Measurements from ENCODE around the gene EIF5A. TPM values are rescaled to one million over a fixed set of nuclear protein-coding genes. Genes with fewer than 3 reads are reported as not detected.
A peak's percentile ranks its signal among the peaks of the same experiment; 100 is the strongest.

Gene EIF5A
- total and polyA plus RNA-seq, 9 of the 15 experiments (the other 6 are each of a cell fraction or from before 2014, with no cell fraction given), result 22.9 to 1,163 (median 772) TPM

DNA sequence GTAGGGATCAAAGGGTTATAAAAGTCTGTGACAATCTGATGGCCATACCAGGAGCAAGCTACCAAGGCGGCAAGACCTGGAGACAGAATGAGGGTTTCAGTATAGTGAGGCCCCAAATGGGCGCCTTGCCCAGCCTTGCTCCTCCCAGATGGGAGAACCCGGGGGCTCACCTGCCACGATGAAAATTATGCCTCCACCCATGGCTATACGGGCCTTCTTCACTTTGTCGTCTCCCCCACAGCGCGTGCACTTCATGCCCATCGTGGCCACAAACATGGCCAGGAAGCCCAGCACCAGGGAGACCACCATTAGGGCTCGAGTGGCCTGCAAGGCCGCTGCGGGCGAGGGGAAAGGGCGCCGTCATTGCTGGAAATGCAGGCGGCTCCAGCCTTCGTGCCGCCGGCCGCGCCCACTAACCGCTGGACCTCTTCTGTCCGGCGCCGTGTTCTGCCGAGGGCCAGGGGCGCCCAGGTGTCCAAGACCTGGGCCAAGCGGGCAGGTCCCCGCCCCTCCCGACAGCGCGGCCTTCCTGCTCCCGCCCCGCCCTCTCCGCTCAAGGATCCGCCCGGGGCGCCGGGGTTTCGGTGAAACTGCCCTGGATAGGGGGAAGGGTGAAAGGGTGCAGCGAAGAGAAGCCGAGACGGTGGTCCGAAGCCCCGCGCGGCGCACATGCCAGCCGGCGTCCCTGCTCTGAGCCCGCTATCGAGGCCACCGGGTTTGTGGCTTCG is 46.6 kb upstream of the EIF5A start (continued):
- TF ChIP-seq PCBP2 (IDR thresholded peaks at IDR 0.05; ENCODE audit: low read depth, low read length, poor library complexity, severe bottlenecking) (no peak), ZNF121 (CRISPR knock-in tag; conservative IDR thresholded peaks at IDR 0.05) (no peak), ATF7 (IDR thresholded peaks at IDR 0.05) (no peak), POLR2G (IDR thresholded peaks at IDR 0.05; ENCODE audit: low read depth, low read length) (peak; percentile 34), ZNF197 (CRISPR knock-in tag; IDR thresholded peaks at IDR 0.05; ENCODE audit: low read depth) (no peak), ELF4 (CRISPR knock-in tag; IDR thresholded peaks at IDR 0.05) (no peak), ARID1B (IDR thresholded peaks at IDR 0.05) (no peak), DNMT1 (IDR thresholded peaks at IDR 0.05) (no peak), MTA1 (IDR thresholded peaks at IDR 0.05; ENCODE audit: borderline replicate concordance) (no peak), TCF3 (CRISPR knock-in tag; IDR thresholded peaks at IDR 0.05) (no peak), PTRF (tag; IDR thresholded peaks at IDR 0.05) (no peak), POLR2A (conservative IDR thresholded peaks at IDR 0.05) (peak; percentile 35; the same call in 1 of the 2 replicates), NR4A1 (CRISPR knock-in tag; IDR thresholded peaks at IDR 0.05) (no peak), NR4A1 (tag; IDR thresholded peaks at IDR 0.05) (no peak), RBM17 (IDR thresholded peaks at IDR 0.05; ENCODE audit: borderline replicate concordance, low read depth, low read length) (no peak), RB1 (IDR thresholded peaks at IDR 0.05; ENCODE audit: low read depth) (no peak), CBX2 (IDR thresholded peaks at IDR 0.05; ENCODE audit: insufficient read depth, low read length, poor library complexity, severe bottlenecking) (no peak), PHF20 (IDR thresholded peaks at IDR 0.05; ENCODE audit: partially characterized antibody) (no peak)
- TF ChIP-seq, protein P1, sequence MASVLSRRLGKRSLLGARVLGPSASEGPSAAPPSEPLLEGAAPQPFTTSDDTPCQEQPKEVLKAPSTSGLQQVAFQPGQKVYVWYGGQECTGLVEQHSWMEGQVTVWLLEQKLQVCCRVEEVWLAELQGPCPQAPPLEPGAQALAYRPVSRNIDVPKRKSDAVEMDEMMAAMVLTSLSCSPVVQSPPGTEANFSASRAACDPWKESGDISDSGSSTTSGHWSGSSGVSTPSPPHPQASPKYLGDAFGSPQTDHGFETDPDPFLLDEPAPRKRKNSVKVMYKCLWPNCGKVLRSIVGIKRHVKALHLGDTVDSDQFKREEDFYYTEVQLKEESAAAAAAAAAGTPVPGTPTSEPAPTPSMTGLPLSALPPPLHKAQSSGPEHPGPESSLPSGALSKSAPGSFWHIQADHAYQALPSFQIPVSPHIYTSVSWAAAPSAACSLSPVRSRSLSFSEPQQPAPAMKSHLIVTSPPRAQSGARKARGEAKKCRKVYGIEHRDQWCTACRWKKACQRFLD (CRISPR knock-in tag; IDR thresholded peaks at IDR 0.05), result no peak
- TF ChIP-seq, protein P2, sequence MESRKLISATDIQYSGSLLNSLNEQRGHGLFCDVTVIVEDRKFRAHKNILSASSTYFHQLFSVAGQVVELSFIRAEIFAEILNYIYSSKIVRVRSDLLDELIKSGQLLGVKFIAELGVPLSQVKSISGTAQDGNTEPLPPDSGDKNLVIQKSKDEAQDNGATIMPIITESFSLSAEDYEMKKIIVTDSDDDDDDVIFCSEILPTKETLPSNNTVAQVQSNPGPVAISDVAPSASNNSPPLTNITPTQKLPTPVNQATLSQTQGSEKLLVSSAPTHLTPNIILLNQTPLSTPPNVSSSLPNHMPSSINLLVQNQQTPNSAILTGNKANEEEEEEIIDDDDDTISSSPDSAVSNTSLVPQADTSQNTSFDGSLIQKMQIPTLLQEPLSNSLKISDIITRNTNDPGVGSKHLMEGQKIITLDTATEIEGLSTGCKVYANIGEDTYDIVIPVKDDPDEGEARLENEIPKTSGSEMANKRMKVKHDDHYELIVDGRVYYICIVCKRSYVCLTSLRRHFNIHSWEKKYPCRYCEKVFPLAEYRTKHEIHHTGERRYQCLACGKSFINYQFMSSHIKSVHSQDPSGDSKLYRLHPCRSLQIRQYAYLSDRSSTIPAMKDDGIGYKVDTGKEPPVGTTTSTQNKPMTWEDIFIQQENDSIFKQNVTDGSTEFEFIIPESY (CRISPR knock-in tag; IDR thresholded peaks at IDR 0.05), result peak; percentile 63
- TF ChIP-seq, protein P3, sequence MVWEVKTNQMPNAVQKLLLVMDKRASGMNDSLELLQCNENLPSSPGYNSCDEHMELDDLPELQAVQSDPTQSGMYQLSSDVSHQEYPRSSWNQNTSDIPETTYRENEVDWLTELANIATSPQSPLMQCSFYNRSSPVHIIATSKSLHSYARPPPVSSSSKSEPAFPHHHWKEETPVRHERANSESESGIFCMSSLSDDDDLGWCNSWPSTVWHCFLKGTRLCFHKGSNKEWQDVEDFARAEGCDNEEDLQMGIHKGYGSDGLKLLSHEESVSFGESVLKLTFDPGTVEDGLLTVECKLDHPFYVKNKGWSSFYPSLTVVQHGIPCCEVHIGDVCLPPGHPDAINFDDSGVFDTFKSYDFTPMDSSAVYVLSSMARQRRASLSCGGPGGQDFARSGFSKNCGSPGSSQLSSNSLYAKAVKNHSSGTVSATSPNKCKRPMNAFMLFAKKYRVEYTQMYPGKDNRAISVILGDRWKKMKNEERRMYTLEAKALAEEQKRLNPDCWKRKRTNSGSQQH (CRISPR knock-in tag; IDR thresholded peaks at IDR 0.05), result no peak
